Heart left ventricle (tissue), 13 donors: Measurements from ENCODE around the gene ANGPTL5.

Experiments used
- POLR2A ChIP-seq, 2 donors: fragments of 450-650 bp; IDR thresholded peaks; one replicate each; pipeline ENCODE4 v1.6.1; 2017; ENCODE audit warnings: antibody characterized with exemption in 2 of 2, mild to moderate bottlenecking in 2 of 2, moderate library complexity in 2 of 2
- TF ChIP-seq, protein P1 (sequence below), 12 donors: fragments of 200-600 bp; sonication (generic) in 4 of 12; IDR thresholded peaks; one replicate each; pipeline versions ENCODE4 v1.5.0 to v1.8.0; 2018 to 2022; ENCODE audit warnings: antibody characterized with exemption in 12 of 12, mild to moderate bottlenecking in 5 of 12
- donor health status: ischemic (EF 13 %, LVEDD 7.1; RV severe dilation, severe dysfunction).
- donor health status: DM: no; HTN: yes; CAD: no.
- donor health status: DM: no; HTN: no; CAD: no.
- donor health status: ischemic (EF 25% LVEDD 6.9; RV normal size, moderate dysfunction).
- donor health status: ischemic (EF 25% LVEDD 5.7; RV mildly dilated, moderate dysfunction).
- donor health status: ischemic (EF 35%, LVEDD 5.7; RV mildly dilated, moderate dysfunction).
- donor health status: nonischemic (EF 11% LVEDD 7.7; RV severe dilation, severe dysfunction).
- donor health status: DM: yes; HTN: yes; CAD: no.
- donor health status: PGD.
- donor health status: ischemic (EF 29% LVEDD 5.4; RV normal size, mild dysfunction).
- donor health status: nonischemic (EF 23%, LVEDD 6.1; RV moderate dilation, normal function).

DNA sequence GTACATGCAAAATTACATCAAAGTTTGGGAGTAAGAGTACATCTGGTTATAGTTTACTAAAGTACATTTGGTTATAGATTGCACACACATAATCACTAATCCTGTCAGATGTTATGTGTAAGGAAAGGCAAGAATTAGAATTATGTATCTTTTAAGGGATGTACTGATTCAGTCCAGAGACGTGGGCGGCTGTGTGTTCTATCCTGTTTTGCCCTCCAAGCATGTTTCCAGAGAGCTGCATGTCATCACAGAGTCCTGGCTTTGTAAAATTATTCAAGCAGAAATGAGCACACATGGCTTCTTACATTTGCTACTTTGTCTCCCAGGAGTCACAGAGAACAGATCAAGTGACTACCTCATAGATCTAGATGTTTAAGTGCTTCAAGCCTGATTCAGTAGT lies 34.7 kb downstream of the ANGPTL5 start:
- no peak for TF ChIP-seq POLR2A (IDR thresholded peaks at IDR 0.05)
- TF ChIP-seq, protein P1, sequence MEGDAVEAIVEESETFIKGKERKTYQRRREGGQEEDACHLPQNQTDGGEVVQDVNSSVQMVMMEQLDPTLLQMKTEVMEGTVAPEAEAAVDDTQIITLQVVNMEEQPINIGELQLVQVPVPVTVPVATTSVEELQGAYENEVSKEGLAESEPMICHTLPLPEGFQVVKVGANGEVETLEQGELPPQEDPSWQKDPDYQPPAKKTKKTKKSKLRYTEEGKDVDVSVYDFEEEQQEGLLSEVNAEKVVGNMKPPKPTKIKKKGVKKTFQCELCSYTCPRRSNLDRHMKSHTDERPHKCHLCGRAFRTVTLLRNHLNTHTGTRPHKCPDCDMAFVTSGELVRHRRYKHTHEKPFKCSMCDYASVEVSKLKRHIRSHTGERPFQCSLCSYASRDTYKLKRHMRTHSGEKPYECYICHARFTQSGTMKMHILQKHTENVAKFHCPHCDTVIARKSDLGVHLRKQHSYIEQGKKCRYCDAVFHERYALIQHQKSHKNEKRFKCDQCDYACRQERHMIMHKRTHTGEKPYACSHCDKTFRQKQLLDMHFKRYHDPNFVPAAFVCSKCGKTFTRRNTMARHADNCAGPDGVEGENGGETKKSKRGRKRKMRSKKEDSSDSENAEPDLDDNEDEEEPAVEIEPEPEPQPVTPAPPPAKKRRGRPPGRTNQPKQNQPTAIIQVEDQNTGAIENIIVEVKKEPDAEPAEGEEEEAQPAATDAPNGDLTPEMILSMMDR (IDR thresholded peaks at IDR 0.05), result no peak
